Sigmoid colon (tissue), 4 donors: Measurements from ENCODE around the gene DACT2.

Experiments used
- EP300 ChIP-seq, 4 donors: sonication (generic); formaldehyde crosslinking; IDR thresholded peaks; one replicate each; pipeline ENCODE4 v1.6.1; 2017; ENCODE audit warnings: antibody characterized with exemption in 4 of 4
- POLR2A ChIP-seq, 2 donors: fragments of 450-650 bp; IDR thresholded peaks; one replicate each; pipeline ENCODE4 v1.6.1; 2016; ENCODE audit warnings: antibody characterized with exemption in 2 of 2, mild to moderate bottlenecking in 2 of 2, moderate library complexity in 2 of 2
- POLR2AphosphoS5 ChIP-seq, 4 donors: sonication (generic); formaldehyde crosslinking; IDR thresholded peaks; one replicate each; pipeline ENCODE4 v1.6.1; 2017; ENCODE audit warnings: antibody characterized with exemption in 4 of 4
- TF ChIP-seq, protein P1 (sequence below), 4 experiments: fragments of 450-650 bp in 3 of 4; fragments of 200-600 bp in 1 of 4; IDR thresholded peaks; one replicate each; pipeline ENCODE4 v1.5.1; 2016 to 2019; ENCODE audit warnings: antibody characterized with exemption in 4 of 4, mild to moderate bottlenecking in 3 of 4, moderate library complexity in 2 of 4

DNA sequence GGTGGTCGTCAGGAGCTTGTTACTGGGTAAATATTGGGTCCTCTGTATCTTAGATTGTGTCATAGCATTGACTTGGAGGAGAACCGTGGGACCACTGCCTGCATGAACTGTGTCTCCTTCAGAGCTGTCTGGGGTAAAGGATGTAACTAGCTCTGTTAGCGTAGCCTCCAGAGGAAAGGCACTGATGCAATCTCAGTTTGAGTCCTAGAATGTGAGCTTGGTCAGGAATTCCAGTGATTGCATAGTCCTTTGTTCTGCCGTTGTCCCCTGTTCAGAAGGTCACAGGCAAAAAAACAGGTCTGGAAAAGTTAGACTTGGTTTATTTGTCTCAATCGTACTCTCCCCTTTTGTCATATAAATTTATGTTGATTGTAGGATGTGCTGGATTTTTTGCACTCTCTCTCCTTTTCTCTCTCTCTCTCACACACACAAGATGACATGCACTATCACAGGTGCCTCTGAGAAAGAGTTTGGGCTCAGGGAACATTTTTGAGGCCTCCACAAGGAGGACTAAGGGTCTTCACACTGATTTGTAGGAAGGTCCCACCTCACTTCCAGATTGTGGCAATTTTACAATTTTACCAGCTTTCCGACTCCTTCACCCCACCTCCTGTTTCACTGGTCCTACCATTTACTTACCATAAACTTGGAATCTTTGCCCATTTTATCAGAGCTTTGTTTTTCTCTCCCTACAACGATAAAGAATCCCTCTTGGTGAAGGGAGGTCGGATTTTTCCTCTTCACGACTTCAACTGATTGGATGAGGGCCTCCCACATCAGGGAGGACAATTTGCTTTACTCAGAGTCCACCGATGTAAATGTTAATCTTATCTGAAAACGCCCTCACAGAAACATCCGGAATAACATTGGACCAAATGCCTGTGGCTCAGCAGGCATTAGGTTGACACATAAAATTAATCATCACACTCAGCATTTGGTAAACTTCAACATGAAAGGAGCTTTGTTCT is 7.0 kb upstream of the DACT2 start:
- TF ChIP-seq, protein P1, sequence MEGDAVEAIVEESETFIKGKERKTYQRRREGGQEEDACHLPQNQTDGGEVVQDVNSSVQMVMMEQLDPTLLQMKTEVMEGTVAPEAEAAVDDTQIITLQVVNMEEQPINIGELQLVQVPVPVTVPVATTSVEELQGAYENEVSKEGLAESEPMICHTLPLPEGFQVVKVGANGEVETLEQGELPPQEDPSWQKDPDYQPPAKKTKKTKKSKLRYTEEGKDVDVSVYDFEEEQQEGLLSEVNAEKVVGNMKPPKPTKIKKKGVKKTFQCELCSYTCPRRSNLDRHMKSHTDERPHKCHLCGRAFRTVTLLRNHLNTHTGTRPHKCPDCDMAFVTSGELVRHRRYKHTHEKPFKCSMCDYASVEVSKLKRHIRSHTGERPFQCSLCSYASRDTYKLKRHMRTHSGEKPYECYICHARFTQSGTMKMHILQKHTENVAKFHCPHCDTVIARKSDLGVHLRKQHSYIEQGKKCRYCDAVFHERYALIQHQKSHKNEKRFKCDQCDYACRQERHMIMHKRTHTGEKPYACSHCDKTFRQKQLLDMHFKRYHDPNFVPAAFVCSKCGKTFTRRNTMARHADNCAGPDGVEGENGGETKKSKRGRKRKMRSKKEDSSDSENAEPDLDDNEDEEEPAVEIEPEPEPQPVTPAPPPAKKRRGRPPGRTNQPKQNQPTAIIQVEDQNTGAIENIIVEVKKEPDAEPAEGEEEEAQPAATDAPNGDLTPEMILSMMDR (IDR thresholded peaks at IDR 0.05): no peak
- TF ChIP-seq POLR2A (IDR thresholded peaks at IDR 0.05) (no peak), POLR2AphosphoS5 (IDR thresholded peaks at IDR 0.05) (no peak), EP300 (IDR thresholded peaks at IDR 0.05) (no peak)
